ENCODE measurements around the gene LIN7C. TPM values are rescaled to one million over a fixed set of nuclear protein-coding genes. Genes with fewer than 3 reads are reported as not detected.

The LIN7C gene
- total RNA-seq, 2 experiments from 2014 or later = 19.7 to 31.6 TPM

- H3K9me2 ChIP-seq (ENCODE audit: insufficient read depth, low read length) = no peaks in the 10 kb centered on the region
- ChIA-PET POLR2A (no interaction called here), CTCF (ENCODE audit: unreplicated experiment) (no interaction called here)
- no peak overlapping the region for H3K4me2 ChIP-seq (ENCODE audit: low read length)
- no TSS peak for BruUV-seq (replicated peaks)
- no peaks in the 10 kb centered on the region for H3K4me1 ChIP-seq (ENCODE audit: insufficient read depth, low read length, poor library complexity, severe bottlenecking)
- no peak for TF ChIP-seq CTCF (conservative IDR thresholded peaks at IDR 0.05; ENCODE audit: low read length)
- TF ChIP-seq EZH2phosphoT487 (IDR thresholded peaks at IDR 0.05; ENCODE audit: borderline replicate concordance, low read depth, low read length) = no peak
- no peaks in the 10 kb centered on the region for H3K9me3 ChIP-seq (ENCODE audit: low read length)
- DNase-seq (ENCODE audit: low spot score) = no peak
- intact Hi-C loops (cut with micrococcal nuclease; ENCODE audit: unreplicated experiment) = no loop called here
- no peak overlapping the region for H3K4me3 ChIP-seq (ENCODE audit: low read depth, low read length, poor library complexity, severe bottlenecking)
- H3K27ac ChIP-seq (ENCODE audit: low read depth, low read length, poor library complexity, severe bottlenecking) = no peak overlapping the region
- H2AFZ ChIP-seq (ENCODE audit: low read length) = no peak overlapping the region
- no peaks in the 10 kb centered on the region for H3K36me3 ChIP-seq (ENCODE audit: insufficient read depth, low read length)
- no peaks in the 10 kb centered on the region for H4K20me1 ChIP-seq (ENCODE audit: insufficient read depth, low read length)
- H3K79me2 ChIP-seq (ENCODE audit: insufficient read depth, low read depth, low read length) = no peaks in the 10 kb centered on the region
These were observed 44.0 kb downstream of the LIN7C start for GRCh38 chr11:27462543-27462942.

GRCh38 chr11:27460158-27460978 is 46.2 kb downstream of the LIN7C start:
- Histone ChIP-seq H3K36me3 (ENCODE audit: insufficient read depth, low read length) (no peaks in the 10 kb centered on the region), H3K79me2 (ENCODE audit: insufficient read depth, low read depth, low read length) (no peaks in the 10 kb centered on the region), H3K9me2 (ENCODE audit: insufficient read depth, low read length) (no peaks in the 10 kb centered on the region), H3K9me3 (ENCODE audit: low read length) (no peaks in the 10 kb centered on the region), H3K4me1 (ENCODE audit: insufficient read depth, low read length, poor library complexity, severe bottlenecking) (no peaks in the 10 kb centered on the region), H3K4me2 (ENCODE audit: low read length) (no peak overlapping the region), H3K4me3 (ENCODE audit: low read depth, low read length, poor library complexity, severe bottlenecking) (no peak overlapping the region), H3K27ac (ENCODE audit: low read depth, low read length, poor library complexity, severe bottlenecking) (no peak overlapping the region), H4K20me1 (ENCODE audit: insufficient read depth, low read length) (no peaks in the 10 kb centered on the region), H2AFZ (ENCODE audit: low read length) (no peak overlapping the region)
- POLR2A ChIA-PET = interaction anchor here (0.6 to 0.8 kb wide), 3 partner anchors 10 to 378 kb away, joined by 3 to 6 read pairs (median 3); no protein-coding TSS in a partner anchor
- intact Hi-C loops (cut with micrococcal nuclease; ENCODE audit: unreplicated experiment) = no loop called here
- TF ChIP-seq CTCF (conservative IDR thresholded peaks at IDR 0.05; ENCODE audit: low read length) (no peak), EZH2phosphoT487 (IDR thresholded peaks at IDR 0.05; ENCODE audit: borderline replicate concordance, low read depth, low read length) (no peak)
- DNase-seq (ENCODE audit: low spot score) = no peak
- no TSS peak for BruUV-seq (replicated peaks)
- CTCF ChIA-PET (ENCODE audit: unreplicated experiment) = no interaction called here

- Histone ChIP-seq H3K4me3 (ENCODE audit: low read depth, low read length, poor library complexity, severe bottlenecking) (no peak overlapping the region), H3K9me2 (ENCODE audit: insufficient read depth, low read length) (no peaks in the 10 kb centered on the region), H3K27ac (ENCODE audit: low read depth, low read length, poor library complexity, severe bottlenecking) (no peak overlapping the region), H3K36me3 (ENCODE audit: insufficient read depth, low read length) (no peaks in the 10 kb centered on the region), H3K4me1 (ENCODE audit: insufficient read depth, low read length, poor library complexity, severe bottlenecking) (no peaks in the 10 kb centered on the region), H3K79me2 (ENCODE audit: insufficient read depth, low read depth, low read length) (no peaks in the 10 kb centered on the region), H2AFZ (ENCODE audit: low read length) (no peak overlapping the region), H4K20me1 (ENCODE audit: insufficient read depth, low read length) (no peaks in the 10 kb centered on the region), H3K9me3 (ENCODE audit: low read length) (no peaks in the 10 kb centered on the region), H3K4me2 (ENCODE audit: low read length) (no peak overlapping the region)
- TF ChIP-seq EZH2phosphoT487 (IDR thresholded peaks at IDR 0.05; ENCODE audit: borderline replicate concordance, low read depth, low read length) (no peak), CTCF (conservative IDR thresholded peaks at IDR 0.05; ENCODE audit: low read length) (no peak)
- DNase-seq (ENCODE audit: low spot score) = no peak
- POLR2A ChIA-PET = interaction anchor here (0.6 kb wide), 1 partner anchor 541 kb away, joined by 3 read pairs; no protein-coding TSS in a partner anchor
- no TSS peak for BruUV-seq (replicated peaks)
- intact Hi-C loops (cut with micrococcal nuclease; ENCODE audit: unreplicated experiment) = no loop called here
- CTCF ChIA-PET (ENCODE audit: unreplicated experiment) = no interaction called here
These were observed 47.4 kb downstream of the LIN7C start for GRCh38 chr11:27459191-27459590.
